GM19023 (cell line): ENCODE data around the gene CNTD1.

Experiments
- ATAC-seq: cut with Tn5 transposase; IDR thresholded peaks from one replicate; pipeline ENCODE4 v1.9.1; 2021; ENCODE audit warnings: mild to moderate bottlenecking, moderate library complexity; ENCODE audit not compliant: unreplicated experiment

CNTD1 gene

DNA sequence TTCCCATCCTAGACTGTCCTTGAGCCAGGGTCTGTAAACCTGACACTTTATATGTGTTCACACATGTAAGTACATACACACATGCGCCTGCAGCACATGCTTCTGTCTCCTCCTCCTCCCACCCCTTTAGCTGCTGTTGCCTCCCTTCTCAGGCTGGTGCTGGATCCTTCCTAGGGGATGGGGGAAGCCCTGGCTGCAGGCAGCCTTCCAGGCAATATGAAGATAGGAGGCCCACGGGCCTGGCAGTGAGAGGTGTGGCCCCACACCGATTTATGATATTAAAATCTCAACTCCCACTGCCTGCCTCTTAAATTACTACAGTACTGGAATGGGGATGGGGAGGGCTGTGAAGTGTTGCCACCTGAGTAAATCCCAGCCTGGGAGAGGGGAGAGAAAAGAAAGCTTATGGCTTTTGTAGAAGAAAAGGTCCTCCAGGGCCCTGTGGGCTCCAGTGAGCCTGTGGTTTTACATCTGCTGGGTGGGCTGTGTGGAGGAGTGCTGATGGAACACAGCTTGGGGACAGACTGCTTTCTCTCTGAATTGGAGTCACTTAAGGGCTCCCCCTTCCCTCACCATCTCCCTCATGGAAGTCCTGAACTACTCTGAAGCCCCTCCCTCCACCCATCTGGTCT is 19.2 kb upstream of the CNTD1 start:
- ATAC-seq: no peak

DNA sequence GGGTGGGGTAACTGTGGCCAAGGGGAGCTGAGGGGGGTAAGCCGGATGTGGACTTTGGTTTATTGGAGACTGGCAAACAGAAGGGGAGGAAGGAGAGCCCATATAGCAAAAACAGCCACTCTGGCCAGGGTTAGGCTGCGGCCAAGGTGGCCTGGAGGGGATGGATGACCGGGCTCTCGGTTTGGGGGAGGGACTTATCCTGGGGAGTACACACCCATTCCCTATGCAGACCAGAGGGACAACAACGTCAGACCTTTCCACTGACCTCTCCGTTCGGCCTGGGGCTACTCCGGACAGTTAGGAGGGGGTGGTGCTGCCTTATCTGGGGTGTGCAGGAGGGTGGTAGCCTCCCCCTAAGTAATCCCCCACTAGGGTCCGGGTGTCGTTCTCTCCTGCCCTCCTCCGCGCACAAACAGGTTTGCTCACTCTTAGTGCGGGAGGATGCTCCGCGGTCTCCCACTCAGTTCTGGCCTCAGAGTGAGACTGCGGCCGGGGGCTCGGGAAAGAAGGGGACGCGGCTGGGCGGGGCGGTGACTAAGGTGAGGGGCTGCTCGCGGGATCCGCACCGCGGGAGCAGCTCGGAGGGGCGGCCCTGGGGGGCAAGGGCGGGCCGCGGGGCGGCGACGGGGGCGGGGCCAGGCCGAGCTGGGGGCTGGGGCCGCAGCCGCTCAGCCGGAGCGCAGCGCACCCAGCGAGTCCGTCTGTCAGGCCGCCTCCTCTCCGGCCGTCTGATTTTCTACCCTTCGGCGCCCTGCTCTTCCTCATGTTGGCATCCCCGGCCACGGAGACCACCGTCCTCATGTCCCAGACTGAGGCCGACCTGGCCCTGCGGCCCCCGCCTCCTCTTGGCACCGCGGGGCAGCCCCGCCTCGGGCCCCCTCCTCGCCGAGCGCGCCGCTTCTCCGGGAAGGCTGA is 18.5 kb upstream of the CNTD1 start, which contains the start of gene WNK4:
Gene WNK4, plus strand, starts transcription at position 675 of the 915 bp plus-strand sequence. Its CDS starts 89 bp downstream, at position 764.
- ATAC-seq: no peak

DNA sequence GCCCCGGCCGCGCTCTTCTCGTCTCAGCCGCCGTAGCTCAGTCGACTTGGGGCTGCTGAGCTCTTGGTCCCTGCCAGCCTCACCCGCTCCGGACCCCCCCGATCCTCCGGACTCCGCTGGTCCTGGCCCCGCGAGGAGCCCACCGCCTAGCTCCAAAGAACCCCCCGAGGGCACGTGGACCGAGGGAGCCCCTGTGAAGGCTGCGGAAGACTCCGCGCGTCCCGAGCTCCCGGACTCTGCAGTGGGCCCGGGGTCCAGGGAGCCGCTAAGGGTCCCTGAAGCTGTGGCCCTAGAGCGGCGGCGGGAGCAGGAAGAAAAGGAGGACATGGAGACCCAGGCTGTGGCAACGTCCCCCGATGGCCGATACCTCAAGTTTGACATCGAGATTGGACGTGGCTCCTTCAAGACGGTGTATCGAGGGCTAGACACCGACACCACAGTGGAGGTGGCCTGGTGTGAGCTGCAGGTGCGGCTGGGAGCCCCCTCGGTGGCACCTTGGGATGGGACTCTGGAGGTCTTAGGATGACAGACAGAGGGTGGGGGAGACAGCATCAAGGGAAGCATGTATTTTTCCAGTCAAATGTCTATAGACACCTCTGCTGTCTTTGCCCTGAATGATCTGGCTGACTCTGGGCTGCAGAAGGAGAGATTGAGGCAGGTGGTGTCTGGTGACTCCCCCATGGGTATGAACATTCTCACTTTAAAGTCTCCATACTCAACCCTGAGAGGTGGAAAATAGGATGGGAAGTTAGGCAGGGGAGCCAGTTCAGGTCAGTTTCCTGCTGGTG is 17.6 kb upstream of the CNTD1 start:
- no peak for ATAC-seq

DNA sequence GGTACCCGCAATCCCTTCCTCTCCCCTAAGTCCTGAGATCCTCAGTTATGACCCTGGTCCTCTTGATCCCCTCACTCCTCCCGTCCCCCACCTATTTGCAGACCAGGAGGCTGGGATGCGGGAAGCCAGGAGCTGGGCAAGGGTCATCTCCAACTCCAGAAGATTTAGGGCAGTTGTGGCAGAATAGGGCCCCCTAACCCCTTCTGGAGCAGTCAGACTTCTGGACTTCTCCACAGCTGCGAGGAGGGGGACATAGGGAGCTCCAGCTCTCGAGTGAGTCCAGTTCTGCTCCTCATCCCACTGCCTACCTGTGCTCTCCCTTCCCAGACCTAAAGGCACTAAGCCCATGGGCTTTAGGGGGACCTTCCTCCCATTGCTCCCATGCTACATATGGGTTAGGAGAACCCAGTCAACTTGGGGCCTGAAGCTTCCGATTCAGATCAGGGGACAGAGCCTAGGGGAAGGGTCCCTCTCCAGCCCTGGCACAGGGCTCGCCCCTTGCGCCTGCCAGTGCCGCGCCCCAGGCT is 17.0 kb upstream of the CNTD1 start:
- no peak for ATAC-seq

DNA sequence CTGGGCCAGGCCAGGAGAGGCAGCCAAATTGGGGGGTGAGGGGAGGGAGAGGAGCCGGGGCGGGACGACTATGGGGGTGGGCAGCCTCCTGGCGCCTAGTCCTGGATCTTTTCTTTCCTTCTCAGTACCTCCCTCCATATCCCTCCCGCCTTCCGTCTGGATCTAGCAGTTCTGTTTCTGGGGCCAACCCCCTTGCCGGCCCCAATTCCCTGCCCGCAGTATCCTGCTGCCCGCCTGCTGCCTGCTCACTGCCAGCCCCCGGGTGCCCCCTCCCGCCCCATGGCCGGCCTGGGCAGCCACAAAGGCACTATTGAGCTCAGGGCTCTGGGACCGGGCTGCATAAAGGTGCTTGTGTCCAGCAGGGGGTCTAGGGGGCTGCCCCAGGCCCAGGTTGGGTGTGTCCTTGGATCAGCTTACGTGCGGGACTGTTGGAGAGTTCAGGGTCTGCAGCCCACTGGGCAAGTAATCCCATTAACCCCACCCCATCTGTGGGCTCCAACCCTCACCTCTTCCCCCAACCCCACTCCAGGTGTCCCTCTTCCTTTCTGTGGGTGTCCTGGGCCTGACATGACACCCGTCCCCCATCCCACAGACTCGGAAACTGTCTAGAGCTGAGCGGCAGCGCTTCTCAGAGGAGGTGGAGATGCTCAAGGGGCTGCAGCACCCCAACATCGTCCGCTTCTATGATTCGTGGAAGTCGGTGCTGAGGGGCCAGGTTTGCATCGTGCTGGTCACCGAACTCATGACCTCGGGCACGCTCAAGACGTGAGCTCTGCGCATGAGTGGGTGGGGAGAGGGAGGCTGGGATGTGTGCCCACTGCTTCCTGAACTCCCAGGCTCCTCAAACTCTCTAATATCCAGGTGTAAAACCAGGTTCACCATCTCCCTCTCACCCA is 16.2 kb upstream of the CNTD1 start:
- ATAC-seq: no peak

DNA sequence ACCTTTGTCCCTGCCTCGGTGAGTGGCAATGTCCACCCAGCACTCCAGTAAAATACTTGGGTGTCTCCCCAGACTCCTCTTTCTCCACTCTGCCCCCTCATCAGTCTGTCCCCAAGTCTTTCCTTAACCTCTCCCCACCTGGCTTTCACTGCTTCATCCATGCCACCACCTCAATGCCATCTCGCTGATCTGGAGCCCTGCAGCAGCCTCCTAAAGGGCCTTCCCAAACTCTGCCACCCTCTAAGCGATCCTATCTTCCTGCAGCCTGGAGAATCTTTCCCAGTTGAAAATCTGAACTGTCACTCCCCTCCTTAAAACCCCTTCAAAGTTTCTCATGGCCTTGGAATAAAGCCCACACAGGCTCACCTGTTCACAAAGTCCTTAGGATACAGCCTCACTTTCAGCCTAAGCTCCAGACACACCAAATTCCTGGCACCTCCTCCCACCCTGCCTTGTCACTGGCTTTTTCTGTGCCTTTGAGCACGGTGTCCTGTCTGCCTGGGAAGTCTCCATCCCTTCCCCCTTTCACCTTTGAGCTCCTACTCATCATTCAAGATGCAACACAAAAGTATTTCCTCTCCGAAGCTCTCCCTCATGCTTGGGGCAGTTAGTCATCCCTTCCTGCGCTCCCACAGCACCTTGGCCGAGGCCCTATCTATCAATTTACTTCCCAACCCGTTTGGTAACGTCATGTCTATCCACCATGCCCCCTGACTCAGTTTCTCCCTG is 15.4 kb upstream of the CNTD1 start:
- ATAC-seq: no peak

DNA sequence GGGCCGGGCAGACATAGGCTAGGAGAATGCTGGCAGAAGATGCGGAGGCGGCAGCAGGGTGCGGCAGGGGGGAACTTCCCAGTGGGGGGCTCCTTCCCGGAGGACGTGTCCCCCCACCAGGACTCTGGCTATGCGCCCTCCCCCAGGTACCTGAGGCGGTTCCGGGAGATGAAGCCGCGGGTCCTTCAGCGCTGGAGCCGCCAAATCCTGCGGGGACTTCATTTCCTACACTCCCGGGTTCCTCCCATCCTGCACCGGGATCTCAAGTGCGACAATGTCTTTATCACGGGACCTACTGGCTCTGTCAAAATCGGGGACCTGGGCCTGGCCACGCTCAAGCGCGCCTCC is 14.9 kb upstream of the CNTD1 start:
- no peak for ATAC-seq

DNA sequence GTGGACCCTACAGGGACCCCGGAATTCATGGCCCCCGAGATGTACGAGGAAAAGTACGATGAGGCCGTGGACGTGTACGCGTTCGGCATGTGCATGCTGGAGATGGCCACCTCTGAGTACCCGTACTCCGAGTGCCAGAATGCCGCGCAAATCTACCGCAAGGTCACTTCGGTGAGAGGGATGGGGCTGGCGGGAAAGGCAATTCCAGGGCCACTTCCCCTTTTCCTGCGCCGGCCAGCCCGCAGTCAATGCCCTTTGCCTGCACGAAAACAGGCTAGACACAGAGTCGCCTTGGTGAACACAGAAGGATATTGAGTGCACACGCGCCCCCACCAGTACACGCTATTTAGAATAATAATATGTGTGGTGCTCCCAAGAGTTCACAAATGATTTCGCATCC is 14.3 kb upstream of the CNTD1 start:
- no peak for ATAC-seq

DNA sequence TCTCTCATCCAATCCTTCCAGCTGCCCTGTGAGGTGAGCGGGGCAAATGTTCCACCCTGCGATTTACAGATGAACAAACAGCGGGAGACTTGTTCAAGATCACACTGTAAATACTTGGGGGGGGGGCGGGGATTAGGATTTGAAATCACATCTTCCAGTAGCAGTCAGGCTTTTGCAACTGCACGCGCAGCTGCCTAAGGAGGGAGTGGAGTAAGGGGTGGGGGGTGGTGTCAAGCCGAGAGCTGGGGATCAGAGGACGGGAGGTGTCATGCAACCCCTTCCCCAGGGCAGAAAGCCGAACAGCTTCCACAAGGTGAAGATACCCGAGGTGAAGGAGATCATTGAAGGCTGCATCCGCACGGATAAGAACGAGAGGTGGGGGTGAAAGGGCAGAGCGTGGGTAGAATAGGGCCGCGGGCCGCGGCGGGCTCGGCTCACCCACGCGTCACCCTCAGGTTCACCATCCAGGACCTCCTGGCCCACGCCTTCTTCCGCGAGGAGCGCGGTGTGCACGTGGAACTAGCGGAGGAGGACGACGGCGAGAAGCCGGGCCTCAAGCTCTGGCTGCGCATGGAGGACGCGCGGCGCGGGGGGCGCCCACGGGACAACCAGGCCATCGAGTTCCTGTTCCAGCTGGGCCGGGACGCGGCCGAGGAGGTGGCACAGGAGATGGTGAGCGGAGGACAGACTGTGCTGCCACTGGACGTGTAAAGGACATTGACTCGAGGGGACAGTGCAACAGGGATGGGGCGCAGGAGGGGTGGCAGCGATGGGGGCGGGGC is 13.7 kb upstream of the CNTD1 start:
- ATAC-seq: no peak

DNA sequence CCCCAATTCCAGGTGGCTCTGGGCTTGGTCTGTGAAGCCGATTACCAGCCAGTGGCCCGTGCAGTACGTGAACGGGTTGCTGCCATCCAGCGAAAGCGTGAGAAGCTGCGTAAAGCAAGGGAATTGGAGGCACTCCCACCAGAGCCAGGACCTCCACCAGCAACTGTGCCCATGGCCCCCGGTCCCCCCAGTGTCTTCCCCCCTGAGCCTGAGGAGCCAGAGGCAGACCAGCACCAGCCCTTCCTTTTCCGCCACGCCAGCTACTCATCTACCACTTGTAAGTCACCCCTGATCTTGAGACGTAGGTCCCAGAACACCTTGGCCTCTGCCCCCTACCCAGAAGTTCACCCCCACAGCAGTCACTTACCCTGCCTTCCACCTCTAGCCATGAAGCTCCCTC is 11.4 kb upstream of the CNTD1 start:
- ATAC-seq: no peak

DNA sequence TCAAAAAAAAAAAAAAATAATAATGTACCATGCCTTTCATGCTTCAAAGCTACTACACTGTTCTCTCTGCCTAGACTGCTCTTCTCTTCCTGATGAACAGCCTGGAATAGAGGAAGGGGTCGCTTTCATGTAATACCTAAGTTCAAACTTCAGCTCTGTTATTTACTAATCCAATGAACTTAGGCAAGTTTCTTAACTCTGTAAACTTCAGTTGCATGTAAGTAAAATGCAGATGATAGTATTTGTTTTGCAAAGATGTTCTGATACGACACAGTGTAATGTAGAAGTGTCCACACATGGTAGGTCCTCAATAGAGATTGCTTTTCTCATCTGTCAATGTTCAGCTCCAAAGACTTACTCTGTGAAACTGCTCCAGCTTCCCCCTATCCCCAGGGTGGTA is 6.7 kb upstream of the CNTD1 start:
- ATAC-seq: no peak

DNA sequence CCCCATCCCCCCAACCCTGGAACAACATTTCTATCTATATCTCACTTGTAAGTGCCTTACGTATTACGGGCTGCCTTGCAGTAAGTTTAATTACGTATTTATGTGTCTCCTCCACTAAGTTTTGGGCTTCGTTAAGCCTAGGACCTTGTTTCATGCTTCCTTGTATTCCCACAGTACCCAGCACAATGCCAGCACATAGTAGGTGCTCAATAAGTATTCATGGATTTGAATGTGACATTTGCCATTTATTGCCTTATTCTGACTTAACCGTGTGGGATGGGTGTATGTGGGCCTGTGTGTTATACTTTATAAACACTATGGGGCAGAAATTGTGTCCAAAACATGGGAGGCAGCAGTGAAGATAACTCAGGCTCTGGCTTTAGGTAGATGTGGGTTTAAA is 6.1 kb upstream of the CNTD1 start:
- ATAC-seq: no peak

DNA sequence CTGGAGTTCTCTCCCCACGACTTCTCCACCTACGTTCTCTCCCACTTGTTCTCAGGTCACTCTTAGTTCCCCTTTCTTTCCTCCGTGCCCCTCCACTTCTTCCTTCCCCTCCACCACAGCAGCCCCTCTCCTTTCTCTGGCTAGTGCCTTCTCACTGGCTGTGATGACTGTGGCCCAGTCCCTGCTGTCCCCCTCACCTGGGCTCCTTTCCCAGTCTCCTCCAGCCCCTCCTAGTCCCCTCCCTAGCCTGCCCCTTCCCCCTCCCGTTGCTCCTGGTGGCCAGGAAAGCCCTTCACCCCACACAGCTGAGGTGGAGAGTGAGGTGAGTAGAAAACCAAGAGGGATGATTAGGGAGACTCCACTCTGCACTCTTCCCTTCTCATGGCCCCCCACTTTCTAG is 3.6 kb upstream of the CNTD1 start:
- ATAC-seq: no peak

DNA sequence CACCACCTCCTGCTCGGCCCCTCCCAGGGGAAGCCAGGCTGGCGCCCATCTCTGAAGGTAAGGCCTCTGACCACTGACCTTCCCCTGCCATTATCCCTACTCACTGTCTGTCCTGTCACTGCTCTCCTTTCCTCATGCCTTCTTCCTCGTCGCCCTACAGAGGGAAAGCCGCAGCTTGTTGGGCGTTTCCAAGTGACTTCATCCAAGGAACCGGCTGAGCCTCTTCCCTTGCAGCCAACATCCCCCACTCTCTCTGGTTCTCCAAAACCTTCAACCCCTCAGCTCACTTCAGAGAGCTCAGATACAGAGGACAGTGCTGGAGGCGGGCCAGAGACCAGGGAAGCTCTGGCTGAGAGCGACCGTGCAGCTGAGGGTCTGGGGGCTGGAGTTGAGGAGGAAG is 3.2 kb upstream of the CNTD1 start:
- ATAC-seq: no peak

DNA sequence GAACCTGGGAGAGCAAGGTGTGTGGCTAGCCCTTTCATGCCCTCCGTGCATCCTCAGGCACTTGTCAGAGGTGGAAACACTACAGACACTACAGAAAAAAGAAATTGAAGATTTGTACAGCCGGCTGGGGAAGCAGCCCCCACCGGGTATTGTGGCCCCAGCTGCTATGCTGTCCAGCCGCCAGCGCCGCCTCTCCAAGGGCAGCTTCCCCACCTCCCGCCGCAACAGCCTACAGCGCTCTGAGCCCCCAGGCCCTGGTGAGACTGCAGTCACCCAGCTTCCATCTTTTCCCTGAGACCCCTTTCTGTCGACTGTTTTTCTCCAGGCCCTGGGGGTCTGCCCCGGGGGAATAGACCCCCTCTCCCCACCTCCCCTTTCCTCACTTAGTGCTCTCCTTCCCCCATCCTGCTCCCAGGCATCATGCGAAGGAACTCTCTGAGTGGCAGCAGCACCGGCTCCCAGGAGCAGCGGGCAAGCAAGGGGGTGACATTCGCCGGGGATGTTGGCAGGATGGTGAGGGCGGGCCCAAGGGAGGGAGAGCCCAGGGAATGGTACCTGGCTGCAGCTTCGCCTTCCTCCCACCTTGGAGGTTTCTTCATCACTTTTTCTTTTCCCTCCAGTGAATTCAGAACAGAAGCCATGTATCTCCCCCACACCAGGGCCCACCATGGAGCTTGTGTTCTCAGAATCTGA is 2.4 kb upstream of the CNTD1 start:
- no peak for ATAC-seq

DNA sequence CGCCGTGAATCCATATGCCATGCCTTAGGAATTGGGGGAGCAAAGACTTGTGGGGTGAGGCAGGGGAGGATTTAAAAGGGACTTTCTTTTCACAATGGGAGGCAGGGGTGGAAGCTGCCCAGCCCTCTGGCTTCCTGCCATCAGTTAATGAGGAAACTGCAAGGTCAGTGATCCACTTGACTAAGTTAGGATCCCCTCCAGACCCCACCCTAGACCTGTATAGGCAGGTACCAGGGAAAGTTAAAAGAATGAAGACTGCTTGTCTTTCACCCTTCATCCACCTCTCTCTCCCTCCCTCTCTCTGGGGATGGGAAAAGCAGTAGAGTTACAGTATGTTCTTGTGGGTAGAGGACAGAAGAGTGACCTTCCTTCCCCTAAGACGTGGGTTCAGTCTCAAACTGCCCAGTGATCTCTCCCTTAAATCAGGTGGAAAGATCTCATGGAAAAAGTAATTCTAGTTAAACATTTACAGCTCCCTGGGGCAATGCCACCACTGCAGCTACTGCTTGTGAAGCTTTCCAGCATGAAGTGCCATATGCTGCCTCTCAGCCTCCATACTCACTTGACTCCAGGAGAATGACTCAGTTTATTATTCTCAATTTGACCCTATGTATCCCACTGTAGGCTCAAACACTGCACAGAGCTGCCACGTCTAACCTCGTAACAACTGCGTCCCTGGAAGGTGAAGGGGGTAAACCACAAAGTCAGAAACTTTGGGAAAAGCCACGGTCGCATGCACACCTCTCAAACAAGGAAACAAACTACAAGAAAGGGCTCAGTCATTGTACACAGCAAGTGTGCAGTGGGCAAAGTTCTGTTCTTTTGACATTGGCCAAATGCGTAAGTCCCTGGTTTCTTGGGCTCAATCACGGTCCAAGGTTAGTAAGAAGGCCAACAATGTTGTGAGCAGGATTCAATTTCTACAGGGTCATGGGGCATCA is 1.3 kb upstream of the CNTD1 start:
- no peak for ATAC-seq

DNA sequence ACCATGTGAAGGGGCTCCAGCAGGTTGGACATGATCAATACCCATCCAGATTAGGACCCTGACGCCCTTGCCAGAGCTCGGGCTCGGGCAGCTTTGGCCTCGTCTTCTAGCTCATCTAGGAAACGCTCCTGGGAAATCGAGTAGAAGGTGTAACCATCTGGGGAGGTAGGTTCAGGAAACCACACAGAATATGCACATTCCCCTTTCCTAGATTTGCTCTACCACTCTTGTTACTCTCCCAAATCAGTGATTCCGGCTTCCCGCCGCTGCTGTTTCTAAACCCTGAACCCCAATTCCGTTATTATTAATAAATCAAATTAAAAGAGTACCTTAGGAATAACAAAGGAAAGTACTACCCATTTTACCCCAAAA is 664 bp upstream of the CNTD1 start:
- ATAC-seq: no peak
